Adrenal gland (tissue), 5 donors: ENCODE data around the gene NUDT6.

Experiments
- POLR2A ChIP-seq, 2 donors: fragments of 450-650 bp; IDR thresholded peaks; one replicate each; pipeline ENCODE4 v1.6.1; 2017; ENCODE audit warnings: antibody characterized with exemption in 2 of 2, mild to moderate bottlenecking in 2 of 2, moderate library complexity in 1 of 2
- TF ChIP-seq, protein P1 (sequence below), 6 experiments: fragments of 450-650 bp in 4 of 6; fragments of 200-600 bp in 2 of 6; sonication (generic) in 1 of 6; IDR thresholded peaks; 1 replicate in 5 of 6; 2 replicates in 1 of 6; pipeline versions ENCODE4 v1.5.1 to v1.8.0; 2016 to 2021; ENCODE audit warnings: antibody characterized with exemption in 6 of 6, mild to moderate bottlenecking in 2 of 6, moderate library complexity in 1 of 6
- donor health status: DM: no; HTN: no; CAD: no.

DNA sequence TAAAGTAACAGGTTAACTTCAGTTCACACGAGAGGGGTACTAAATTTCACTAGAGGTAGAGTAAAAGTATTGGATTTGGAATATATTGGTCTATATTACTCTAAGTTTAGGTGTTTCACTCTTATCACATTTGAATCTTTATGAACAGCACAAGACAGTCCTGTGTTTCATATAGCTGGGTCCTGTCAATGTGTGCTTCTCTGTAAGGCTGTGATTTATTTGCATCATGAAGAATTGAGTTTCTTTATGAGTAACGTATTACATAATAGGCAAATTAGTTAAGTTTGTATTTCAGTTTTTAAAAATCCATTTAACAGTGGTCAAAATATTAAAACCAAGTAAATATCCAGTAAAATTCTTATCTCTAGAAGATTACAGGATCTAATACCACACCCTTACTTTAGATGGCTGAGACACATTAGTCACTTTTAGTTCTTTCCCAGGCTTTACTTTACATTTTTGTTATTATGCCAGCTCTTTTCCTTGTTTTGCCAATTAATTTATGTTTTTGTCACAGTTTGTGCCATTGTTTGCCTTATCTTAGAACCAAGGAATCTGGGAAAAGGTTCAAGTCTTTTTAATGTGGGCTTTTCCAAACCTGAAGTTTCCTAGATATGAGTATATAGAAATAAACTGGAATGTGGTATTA is 32.1 kb downstream of the NUDT6 start:
- no peak for TF ChIP-seq POLR2A (IDR thresholded peaks at IDR 0.05)
- TF ChIP-seq, protein P1, sequence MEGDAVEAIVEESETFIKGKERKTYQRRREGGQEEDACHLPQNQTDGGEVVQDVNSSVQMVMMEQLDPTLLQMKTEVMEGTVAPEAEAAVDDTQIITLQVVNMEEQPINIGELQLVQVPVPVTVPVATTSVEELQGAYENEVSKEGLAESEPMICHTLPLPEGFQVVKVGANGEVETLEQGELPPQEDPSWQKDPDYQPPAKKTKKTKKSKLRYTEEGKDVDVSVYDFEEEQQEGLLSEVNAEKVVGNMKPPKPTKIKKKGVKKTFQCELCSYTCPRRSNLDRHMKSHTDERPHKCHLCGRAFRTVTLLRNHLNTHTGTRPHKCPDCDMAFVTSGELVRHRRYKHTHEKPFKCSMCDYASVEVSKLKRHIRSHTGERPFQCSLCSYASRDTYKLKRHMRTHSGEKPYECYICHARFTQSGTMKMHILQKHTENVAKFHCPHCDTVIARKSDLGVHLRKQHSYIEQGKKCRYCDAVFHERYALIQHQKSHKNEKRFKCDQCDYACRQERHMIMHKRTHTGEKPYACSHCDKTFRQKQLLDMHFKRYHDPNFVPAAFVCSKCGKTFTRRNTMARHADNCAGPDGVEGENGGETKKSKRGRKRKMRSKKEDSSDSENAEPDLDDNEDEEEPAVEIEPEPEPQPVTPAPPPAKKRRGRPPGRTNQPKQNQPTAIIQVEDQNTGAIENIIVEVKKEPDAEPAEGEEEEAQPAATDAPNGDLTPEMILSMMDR (IDR thresholded peaks at IDR 0.05), result no peak
